GM19351 (cell line): ENCODE measurements around the gene FCGBP.
"Not testable (repeated sequence)": the region's sequence is repeated elsewhere in the genome, so short reads cannot be mapped to it uniquely, and the experiment has no call there.

Experiments used
- ATAC-seq: cut with Tn5 transposase; IDR thresholded peaks from one replicate; pipeline ENCODE4 v1.9.1; 2021; ENCODE audit warnings: mild to moderate bottlenecking, moderate library complexity; ENCODE audit not compliant: unreplicated experiment

FCGBP gene

DNA sequence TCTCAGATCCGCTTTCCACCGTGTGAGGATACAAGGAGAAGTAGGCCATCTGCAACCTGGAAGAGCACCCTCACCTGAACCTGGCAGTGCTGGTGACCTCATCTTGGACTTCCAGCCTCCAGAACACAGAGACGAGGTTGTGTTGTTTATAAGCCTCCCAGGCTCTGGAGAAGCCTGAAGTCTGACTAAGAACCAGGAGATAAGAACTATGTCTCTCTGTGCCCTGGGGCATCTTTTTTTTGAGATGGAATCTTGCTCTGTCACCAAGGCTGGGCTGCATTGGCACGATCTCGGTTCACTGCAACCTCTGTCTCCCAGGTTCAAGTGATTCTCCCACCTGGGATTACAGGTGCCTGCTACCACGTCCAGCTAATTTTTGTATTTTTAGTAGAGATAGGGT lies 14.5 kb downstream of the FCGBP start:
- ATAC-seq = no peak

DNA sequence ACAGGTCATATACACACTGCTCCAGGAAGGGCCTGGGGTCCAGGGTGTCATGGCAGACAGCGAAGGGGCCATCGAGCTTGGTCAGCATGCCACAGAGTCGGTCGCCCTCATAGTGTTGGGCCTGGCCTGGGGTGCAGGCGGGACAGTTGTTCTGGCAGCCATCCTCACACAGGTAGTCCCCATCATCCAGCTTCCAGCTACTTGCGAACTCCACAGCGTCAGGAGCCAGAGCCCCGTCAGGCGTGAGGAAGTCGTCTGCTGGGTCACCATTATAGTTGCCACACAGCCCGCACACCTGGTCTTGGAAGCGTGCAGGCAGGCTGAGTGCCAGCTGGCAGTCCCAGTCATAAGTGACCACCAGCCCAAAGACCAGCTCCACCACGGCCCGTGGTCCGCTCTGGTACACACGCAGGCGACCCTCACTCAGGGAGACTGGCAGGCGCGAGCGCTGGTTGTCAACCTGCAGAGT lies 16.2 kb downstream of the FCGBP start:
- ATAC-seq = no peak

DNA sequence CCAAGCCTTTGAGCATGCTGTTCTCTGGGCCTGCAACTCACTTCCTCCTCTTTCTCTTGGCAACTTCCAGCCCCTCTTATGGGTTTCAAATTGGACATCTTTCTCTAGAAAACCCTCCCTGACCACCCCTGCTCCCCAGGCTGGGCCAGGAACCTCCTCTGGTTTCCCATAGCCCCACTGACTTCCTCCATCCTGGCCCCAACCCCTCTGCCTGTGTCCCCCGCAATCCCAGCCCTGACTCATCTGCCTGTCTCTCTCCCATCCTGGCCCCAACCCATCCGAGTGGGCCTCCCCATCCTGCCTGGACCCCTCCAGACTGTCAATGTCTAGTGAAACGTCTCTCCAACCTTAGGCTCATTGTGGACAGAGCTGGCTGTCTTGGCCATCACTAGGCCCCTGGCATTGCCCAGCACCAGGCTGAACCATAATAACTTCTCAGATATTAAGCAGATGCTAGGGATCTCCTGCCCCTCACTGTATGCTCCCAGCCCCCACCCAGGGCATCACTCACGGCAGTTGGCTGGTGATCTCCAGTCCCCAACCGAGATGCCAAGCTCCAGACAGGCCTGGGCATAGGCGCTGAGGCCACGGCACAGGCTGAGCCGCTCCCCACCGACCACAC lies 16.8 kb downstream of the FCGBP start:
- ATAC-seq = no peak

DNA sequence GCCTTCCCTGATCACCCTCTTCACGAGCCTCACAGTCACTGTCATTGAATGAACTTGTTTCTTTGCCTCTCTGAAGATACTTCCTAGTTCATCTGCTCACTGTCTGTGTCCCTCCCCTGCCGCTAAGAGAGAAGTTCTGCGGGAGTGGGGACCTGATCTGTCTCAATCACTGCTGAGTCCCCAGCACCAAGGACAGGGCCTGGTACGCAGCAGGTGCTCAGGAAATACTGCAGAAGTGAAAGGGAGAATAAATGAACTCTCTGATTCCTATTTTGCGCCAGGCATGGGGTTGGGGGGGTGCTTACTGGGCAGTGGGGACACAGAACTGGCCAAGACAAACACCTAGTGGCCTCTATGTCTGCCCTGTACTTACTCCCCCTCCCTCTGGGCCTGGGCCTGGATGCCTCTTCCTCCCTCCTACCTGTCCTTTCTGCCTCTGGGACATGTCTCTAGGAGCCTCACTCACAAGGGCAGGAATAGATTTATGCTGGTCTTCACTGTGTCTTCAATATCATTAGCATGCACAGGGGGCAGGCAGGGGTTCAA lies 17.5 kb downstream of the FCGBP start:
- ATAC-seq = no peak

DNA sequence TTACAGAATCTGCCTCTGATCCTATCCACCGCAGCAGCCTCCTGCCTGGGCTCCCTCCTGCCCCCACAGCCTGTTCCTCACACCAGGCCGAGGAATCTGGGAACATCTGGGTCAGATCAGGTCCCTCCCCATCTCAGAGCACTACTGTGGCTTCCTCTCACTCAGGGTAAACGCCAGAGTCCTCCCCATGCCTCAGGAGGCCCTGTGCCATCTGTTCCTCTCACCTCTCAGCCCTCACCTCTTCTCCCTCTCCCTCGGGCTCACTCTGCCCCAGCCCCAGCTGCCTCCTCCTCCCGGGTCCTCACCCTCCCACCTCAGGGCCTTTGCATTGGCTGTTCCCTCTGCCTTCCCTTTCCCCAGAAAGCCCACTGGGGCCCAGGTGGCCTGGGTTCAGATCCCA lies 18.2 kb downstream of the FCGBP start:
- ATAC-seq = no peak

DNA sequence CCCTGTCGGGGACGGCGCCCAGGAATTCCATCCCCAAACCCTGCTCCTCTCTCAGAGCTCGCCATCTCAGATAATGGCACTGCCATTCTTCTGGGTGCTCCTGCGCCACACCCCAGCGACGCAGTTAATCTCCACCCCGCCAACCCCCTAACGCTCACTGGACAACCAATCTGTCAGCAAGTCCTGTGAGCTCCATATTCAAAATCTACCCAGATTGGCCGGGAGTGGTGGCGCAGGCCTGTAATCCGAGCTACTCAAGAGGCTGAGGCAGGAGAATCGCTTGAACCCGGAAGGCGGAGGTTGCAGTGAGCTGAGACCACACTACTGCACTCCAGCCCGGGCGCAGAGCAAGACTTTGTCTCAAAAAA lies 18.6 kb downstream of the FCGBP start:
- ATAC-seq = no peak

DNA sequence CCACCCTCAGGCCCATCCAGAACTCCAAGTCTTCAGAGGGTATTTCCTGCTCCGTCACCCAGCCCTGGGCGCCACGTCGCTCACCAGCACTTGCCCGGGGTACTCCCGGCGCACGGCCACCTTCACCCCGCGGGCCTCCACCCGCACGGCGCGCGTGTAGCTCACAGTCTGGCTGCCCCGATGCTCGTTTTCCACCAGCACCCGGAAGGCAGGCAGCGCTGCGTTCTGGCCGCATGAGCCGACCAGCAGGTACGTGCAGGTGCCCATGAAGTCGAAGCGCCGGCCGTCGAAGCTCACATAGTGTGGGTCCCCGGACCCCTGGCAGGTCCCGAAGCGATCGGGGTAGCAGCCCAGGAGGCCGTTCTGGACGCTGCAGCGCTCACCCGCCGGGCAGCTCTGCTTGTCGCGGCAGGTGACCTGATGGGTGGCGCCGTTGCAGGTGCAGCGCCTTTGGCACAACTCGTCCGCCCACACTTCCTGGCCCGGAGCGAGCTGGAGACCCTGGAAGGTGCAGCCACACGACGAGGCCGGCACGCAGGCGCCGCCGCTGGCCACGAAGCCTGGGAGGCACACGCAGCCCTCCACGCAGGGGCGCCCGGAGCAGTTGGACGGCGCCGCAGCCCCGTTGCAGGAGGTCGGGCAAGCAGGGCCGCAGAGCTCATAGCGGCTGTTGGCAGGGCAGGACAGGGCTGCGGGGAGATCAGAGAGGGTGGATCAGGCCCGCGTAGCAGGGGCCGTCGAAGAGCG lies 19.2 kb downstream of the FCGBP start:
- no peak for ATAC-seq

DNA sequence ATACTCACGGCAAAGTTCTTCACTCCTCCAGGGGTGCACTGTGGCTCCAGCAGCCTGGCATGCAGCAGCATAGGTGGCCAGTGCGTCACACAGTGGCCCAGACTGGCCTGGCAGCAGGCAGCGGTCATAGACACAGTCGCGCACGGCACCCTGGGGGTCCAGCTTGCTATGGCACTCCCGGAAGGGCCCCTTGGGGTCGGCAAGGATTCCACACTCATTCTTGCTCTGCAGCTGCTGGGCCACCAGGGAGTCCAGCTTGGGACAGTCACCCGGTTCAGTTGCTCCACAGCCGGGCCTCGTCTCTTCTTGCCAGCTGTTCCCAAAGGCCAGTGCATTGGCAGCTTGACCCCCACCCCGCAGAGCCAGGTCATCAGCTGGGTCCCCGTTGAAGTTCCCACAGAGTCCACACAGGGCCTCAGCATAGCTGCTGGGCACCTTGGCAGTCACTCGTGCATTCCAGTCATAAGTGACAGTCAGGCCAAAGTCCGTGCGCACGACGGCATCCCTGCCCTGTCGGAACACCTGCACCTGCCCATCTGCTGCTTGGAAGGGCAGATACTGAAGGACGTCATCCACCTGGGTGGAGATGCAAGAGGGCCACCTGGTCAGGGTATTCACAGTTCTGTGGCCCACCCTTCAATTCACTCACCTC lies 20.6 kb downstream of the FCGBP start:
- no peak for ATAC-seq

DNA sequence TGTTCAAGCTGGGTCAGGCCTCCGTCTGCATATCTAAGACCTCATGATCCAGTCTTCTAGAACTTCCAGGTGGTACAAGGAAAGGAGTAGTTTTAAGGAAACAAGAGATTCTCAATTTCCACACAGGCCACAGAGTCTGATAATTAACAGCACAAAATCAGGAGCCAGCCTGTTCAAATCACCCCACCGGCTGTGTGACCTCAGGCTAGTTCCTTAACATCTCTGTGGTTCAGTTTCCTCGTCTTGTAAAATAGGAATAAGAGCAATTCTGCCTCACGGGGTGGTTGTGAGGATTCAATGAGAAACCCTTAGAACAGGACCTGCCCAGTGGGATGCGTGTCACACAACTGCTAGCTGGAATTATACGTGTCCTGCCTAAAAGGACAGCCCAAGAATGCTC lies 25.6 kb downstream of the FCGBP start:
- no peak for ATAC-seq

DNA sequence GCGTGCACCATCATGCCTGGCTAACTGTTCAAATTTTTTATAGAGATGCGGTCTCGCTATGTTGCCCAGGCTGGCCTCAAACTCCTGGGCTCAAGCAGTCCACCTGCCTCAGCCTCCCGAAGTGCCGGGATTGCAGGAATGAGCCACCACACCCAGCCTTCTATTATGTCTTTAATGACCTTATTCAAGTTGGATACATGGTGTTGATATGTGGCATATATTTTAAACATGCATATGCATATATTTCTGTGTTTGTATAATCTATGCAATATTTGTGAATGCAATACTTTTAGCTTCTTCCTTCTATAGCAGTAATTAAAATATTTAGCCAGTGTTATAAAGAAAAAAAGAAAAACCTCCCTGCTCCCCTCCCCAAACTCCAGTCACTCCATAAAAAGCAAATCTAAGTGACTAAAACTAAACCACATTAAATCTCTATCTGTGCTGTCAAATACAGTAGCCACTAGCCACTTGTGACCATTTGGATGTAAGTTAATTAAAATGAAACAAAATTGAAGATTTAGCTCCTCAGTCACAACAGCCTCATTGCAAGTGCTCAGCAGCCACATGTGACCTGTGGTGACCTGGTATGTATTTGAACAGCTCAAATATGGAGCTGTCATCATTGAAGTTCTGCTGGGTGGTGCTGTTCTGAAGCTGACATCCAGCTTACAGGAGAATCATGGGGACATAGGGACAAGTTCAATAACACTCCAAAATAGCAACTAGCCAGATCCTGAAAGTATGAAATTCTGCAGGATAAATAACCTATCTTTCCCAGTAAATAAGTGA lies 27.4 kb downstream of the FCGBP start:
- no peak for ATAC-seq

DNA sequence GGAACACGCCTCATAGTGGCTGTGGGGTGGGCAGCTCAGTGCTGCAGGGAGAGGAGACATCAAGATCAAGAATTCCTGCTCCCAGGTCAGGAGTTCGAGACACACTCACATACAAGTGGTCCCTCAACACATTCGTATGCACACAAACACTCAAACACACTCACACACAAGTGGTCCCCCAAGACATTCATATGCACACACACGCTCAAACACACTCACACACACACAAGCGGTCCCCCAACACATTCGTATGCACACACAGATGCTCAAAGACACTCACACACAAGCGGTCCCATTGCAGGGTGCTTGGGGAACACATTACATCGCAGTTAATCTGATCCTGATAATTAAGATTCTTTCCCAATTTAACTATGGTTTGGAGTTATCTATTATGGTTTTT lies 28.2 kb downstream of the FCGBP start:
- ATAC-seq = no peak

DNA sequence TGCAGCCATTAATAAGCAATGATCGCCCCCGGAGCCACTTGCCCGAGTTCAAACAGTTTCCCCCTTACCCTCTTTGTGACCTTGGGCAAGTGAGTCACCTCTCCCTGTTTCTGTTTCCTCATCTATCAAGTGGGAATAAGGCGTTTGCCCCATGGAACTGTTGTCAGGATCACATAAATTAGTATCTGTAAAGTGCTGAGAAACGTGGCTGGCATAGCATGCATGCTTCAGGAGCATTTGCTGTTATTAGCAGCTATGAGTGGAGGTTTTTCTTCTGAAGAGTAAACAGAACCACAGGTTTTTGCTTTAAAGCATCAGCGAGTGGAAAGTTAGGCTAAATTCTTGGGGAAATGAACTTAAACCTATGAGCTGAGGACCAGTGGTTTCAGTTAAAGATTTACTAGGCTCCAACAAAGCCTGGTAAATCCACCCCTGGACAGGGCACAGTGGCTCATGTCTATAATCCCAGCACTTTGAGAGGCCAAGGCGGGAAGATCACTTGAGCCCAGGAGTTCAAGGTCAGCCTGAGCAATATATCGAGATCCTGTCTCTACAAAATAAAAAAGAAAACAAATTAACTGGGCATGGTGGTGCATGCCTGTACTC lies 30.8 kb downstream of the FCGBP start:
- ATAC-seq = not testable (repeated sequence)

DNA sequence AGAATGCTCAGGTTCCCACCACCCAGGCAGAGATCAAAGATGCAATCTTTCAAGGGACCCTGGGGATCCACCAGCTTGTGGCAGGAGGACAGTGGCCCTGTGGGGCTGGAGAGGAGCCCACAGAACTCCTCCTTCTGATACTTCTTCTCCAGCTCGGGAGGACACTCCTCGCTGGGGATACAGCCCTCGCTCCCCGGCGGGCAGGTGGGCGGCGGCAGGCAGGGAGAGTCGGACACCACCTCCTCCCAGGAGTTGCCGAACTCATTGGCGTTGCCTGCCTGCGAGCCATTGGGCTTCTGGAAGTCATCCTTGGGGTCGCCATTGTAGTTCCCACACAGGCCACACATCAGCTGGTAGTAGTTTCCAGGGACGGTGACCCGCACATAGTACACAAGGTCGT lies 32.1 kb downstream of the FCGBP start:
- not testable (repeated sequence) for ATAC-seq

DNA sequence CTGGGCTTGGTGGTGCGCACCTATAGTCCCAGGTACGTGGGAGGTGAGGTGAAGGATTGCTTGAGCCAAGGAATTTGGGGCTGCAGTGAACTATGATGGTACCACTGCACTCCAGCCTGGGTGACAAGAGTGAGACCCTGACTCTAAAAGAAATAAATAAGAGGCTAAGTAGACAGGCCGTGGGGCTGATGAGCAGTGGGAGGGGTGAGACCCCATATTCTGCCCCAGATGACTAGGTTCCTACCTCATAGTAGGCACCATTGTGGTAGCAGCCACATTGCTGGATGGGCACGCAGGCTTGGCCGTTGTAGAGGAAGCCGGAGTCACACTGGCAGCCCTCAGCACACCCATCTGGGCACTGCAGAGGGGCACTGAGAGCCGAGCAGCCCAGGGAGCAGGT lies 32.8 kb downstream of the FCGBP start:
- not testable (repeated sequence) for ATAC-seq

DNA sequence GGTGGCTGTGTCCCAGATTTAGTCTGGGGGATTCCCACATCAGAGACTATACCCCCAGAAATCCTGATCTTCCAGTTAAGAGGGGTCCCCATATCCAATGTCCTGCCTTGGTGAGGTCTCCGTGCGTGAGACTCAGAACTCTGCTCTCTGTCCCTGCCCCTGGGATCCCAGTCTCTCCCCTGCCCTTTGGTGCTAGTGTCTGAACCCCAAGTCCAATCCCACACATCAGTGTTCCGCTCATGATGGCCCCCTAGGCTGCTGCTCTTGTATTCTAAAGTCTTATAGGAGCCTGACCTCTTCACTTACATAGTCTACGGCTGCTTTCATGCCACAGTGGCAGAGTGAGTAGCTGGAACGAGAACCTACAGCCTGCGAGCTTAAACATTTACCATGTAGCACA lies 35.6 kb downstream of the FCGBP start:
- ATAC-seq = not testable (repeated sequence)

DNA sequence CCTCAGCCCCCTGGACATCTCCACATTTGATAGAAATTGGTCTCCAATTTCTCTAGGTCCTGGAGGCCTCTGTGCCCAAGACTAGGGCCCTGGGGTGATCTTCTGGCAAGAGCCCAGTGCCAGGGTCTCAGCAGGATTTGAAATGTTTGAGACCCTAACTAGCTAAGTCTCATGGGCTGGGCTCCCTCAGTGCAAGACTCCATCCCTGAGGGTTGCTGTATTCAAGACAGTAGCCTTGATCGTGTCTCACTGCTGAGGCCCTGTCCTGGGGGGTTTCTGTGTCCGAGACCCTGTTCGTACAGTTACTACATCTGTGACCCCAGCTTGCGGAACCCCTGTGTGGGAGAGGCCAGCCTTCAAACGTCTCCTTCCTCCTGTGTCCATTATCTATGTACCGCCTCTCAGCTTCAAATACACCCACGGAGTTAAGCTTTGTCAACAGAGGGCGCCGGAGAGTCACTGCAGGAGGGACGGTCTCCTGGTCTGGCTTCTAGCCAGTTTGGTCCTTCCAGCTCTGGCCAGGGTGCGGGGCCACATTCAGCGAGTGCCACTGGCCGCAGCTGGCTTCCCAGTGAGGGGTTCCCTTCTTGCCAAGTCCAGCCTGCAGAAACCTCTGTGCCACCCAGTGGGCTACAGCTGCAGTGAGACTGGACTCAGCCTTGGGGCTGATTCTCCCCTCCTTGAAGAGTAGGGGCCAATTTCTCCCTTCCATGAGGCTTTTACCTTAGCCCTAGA lies 36.8 kb downstream of the FCGBP start:
- ATAC-seq = not testable (repeated sequence)

DNA sequence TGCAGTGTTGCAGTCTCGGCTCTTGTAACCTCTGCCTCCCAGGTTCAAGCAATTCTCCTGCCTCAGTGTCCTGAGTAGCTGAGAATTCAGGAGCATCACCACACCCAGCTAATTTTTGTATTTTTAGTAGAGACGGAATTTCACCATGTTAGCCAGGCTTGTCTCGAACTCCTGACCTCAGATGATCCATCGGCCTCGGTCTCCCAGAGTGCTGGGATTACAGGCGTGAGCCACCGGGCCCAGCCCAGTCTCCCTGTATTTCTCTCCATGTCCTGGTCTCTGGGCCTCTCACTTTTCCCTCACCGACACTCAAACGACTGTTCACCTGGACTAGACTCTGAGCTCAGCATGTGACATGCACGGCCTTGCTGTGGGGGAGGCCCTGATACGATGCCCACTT lies 39.3 kb downstream of the FCGBP start:
- ATAC-seq = not testable (repeated sequence)

DNA sequence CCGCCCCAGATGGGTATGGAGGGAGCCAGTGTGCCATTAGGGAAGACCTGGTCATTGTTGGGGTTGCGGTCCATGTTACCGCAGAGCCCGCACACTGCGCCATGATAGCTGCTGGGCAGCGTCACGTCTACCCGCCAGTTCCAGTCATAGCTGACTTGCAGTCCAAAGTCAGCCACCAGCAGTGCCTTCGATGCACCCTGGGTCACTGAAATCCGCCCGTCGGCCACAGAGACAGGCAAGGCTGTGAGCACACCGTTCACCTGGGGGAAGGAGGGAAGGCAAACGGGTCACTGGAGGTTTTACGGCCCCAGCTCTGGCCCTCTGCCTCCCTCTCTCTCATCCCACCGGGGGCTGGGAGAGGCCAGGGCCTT lies 40.2 kb downstream of the FCGBP start:
- ATAC-seq = not testable (repeated sequence)

DNA sequence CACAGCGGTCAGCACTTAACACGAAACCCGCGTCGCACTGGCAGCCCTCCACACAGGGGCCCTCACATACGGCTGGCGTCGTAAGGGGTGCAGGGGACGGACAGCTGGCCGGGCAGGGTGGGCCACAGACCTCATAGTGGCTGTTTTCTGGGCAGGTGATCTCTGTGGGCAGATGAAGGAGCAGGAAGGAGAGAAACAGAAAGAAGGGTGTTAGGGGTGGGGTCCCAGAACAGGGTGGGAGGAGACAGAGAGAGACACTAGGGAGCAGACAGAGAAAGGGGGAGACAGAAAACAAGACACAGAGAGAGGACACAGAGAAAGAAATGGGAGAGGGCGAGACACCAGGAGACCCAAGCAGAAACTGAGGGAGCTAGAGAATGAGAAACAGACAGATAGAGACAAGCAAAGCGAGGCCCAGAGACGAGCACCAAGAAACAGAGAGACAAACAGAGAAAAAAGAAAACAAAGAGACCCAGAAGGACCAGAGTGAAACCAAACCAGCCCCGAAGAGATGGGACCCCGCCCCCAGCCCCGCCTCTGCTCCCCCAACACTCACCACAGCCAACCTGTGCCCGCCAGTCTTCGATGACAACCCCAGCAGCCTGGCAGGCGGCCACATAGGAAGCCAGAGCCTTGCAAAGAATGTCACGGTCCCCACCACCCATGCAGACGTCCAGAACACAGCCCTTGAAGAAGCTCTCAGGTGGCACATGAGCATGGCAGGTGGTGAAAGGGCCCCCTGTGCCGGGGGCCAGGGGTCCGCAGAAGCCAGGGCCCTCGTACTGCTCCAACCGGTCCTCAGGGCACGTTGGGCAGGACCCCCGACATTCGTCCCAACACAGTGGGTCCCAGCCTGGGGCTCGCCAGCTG lies 40.8 kb downstream of the FCGBP start:
- ATAC-seq = not testable (repeated sequence)
